GM21619 (cell line): Measurements from ENCODE around the gene CHN2.

ENCODE experiments used
- ATAC-seq: cut with Tn5 transposase; IDR thresholded peaks from one replicate; pipeline ENCODE4 v1.9.1; 2021; ENCODE audit not compliant: unreplicated experiment

Gene CHN2

DNA sequence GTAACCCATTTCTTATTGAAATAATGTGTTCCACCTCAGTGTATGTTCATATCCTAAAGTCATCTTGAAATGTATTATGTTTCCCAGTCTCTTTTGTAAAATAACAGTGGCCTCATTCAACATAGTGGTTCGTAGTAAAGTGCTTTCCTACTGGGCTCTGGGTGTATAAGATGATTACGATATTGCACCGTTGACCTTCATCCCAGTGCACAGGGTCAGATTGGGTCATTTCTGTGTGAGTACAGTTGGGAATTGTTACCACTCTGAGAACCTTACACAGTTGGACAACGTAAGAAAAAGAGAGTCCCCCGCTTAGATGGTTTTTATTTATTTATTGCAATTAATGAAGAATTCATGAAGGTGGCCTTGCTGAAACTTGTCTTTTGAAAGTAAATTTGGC lies 135.6 kb downstream of the CHN2 start:
- ATAC-seq = no peak

GRCh38 chr7:29331163-29331562 lies 136.6 kb downstream of the CHN2 start:
- no peak for ATAC-seq

- ATAC-seq = no peak
Observed at GRCh38 chr7:29332042-29332811, 137.7 kb downstream of the CHN2 start.

DNA sequence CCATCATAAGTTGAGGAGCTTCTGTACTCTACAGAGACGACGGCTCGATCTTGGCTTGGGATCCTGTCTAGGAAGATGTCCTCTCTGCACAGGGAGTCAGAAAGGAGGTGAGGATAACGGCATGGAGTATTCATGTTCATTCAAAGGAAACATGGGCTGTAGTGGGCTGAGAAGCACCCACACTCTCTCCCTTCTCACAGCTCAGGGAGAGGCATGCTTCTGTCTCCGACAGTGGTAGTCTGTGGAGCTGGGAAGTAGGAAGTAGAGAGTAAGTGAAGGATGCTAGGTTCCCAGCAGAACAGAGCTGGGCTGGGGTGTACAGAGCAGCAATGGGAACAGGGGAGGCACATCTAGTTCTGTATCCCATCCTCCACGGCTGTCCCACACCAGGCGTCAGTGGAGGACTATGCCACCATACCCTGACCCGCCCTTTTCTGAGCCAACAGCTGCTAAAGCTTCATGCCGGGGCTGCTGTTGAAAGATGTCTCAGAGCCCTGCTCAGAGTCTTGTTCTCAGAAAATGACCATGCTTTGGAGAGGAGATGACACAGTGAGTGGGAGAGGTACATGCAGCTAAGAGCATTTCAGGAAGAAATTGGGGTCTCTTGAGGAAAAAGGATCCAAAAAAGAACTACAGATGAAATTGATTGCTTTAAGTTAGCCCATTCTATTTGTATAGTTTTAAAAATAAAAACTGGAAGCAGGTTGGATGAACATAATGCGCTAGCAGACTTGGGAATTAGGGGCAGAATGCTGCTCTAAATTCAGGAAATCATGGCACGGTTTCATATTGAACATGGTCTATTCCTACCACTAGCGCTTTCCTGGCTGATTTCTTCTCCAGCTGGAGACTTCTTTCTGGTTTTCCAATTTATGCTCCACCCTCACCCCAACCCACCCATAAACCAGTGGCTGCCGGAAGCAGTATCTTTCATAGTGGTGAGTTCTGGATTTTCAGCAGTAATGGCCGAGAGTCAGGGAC lies 138.6 kb downstream of the CHN2 start:
- no peak for ATAC-seq

DNA sequence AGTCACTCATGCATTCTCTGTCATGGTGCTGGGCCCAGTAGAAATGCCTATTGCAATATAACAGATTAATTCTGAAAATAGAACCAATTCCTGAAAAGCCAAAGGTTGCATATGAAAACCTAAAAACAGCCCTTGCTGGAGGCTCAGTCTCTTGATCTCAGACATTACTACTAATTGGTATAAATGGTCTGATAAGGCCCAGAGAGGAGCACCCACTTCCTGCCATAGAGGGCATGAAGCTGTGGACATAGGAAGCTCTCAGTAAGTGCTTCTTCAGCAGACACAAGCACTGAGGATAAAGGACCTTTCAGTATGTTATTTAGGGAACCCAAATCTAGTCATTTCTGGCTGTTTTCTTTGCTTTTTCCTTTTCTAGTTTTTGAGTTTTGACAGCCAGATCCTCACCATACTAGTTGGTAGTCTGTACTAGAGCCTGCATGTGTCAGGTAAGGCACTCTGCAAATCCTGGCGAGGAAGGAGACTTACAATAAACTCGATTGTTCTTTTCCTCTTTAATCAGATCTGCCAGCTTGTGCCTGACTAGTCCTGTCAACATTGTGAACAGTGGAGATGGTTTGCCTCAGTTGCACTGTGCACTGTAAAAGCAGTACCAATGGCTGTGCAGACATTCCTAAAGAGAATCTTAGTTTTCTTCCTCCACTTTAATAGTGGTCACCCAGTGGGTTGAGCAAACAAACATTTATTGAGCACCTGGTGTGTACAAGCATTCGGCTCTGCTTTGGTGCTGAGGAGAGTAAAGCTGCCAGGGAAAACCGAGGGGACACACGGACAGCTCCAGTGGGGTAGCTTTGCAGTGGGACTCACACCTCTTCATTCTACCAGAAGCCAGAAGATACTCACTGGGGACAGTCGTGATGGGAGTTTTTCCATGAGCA lies 140.9 kb downstream of the CHN2 start:
- ATAC-seq = no peak

GRCh38 chr7:29337546-29338116 lies 143.1 kb downstream of the CHN2 start:
- no peak for ATAC-seq

- ATAC-seq = no peak
Observed at GRCh38 chr7:29340696-29341095, 146.1 kb downstream of the CHN2 start.

GRCh38 chr7:29341156-29341555 lies 146.6 kb downstream of the CHN2 start:
- no peak for ATAC-seq

DNA sequence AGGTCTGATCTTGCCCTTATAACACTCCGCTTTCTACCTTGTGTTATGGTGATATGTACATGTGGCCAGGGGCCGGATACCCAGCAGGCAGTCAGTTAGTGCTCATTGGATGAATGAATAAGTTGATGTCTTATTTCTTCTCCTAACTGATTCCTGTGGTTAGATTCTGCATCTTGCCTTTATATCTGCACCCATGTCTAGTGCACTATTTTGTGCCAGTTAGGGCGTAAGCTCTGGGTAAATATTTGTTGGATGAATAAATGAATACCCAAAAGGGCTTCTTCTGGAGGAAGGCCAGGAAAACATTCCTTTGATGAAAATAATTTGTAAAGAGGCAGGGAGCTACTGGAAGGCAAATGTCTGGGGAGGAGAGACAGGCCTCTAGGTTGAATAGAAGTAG lies 148.2 kb downstream of the CHN2 start:
- ATAC-seq = no peak

- no peak for ATAC-seq
Observed at GRCh38 chr7:29343399-29343798, 148.8 kb downstream of the CHN2 start.

- no peak for ATAC-seq
Observed at GRCh38 chr7:29344334-29344978, 149.9 kb downstream of the CHN2 start.

DNA sequence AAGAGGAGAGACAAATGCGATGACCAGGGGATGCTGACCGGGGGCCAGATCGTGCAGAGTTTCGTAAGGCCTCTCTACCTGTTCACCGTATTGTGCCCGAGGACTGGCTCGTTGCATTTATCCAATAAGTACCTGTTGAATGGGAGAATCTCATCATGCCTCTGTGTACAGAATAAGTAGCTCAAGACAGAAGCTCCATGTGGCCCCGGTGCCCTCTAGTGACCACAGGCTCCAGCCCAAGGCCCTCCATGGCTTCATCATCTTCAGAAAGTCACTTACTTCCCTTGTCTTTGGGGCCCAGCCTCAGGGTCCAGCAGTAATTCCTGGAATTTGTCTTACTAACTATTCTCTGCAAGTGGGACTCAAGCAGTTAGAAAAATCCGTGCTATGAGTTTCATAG lies 151.0 kb downstream of the CHN2 start:
- ATAC-seq = no peak

GRCh38 chr7:29346231-29346978 lies 151.8 kb downstream of the CHN2 start:
- ATAC-seq = no peak

GRCh38 chr7:29349362-29349761 lies 154.8 kb downstream of the CHN2 start:
- ATAC-seq = no peak

- no peak for ATAC-seq
Observed at GRCh38 chr7:29350351-29350750, 155.8 kb downstream of the CHN2 start.

DNA sequence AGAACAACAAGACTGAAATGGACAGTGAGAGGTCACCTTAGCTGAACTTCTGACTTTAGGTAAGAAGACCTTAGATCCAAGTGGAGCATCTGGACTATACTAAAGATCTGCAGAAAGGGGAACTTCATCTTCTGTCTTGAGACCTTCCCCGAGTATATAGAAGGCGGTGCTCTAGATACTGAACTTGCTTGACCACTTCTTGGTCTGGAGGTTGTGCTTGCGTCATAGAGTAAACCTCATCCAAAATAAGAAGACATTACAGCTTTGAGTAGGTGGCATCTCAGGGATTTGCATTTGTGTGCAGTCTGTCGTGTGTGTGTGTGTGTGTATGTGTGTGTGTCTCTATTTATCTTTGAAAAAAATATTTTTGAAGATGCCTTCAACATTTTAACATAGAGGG lies 157.5 kb downstream of the CHN2 start:
- ATAC-seq = no peak

DNA sequence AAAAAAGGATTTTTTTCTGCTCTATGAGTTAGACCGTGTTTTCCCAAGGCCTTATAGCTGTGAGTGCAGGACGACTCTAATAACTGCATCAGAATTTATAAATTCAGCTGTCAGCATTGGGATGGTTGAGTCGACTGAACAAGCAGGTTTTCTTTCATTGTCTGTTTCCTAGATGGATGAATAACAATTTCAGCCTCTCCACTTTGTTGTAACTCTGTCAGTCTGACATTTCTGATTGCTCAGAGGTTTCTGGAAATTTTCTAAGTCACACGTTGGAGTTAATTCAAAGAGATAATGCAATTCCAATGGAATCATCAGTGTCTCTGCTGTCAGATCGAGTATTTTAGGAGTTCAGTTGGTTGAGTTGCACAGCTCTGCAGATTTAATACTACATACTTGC lies 159.2 kb downstream of the CHN2 start:
- ATAC-seq = no peak

DNA sequence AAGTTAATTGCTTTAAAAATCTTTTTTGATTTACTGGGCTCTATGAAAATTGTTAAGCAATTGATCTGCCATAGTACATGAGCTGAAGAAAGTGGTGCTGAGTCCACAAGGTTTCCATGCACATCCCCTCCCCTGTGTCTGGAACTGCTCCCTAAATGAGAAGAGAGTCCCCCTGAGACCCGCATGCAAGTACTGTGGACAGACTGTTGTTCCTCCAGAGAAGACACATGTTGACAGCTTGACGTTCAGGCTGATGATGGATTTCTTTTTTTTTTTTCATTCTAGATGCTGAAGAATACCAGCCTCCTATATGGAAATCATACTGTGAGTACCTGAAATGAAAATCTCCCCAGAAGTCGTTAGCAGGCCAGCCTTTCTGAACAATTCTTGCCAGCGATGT lies 159.8 kb downstream of the CHN2 start:
- ATAC-seq = no peak

DNA sequence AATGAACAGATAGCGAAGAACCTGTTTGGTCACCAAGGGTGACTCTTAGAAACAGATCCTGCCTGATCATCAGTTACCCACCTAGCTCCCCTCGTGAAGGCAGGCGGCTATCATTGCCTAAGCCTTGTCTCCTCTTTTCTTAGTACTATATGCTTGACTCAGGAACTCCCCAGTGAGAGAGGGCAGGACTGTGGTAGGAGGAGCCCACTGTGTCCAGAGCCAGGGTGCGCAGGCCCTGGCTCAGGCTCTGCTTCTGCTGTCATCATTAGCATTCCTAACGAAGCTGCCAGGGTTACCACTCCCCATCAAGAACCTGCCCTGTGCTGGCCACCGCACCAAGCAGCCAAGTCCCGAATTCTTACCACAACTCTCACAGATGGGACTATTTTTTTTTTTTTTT lies 160.8 kb downstream of the CHN2 start:
- no peak for ATAC-seq

DNA sequence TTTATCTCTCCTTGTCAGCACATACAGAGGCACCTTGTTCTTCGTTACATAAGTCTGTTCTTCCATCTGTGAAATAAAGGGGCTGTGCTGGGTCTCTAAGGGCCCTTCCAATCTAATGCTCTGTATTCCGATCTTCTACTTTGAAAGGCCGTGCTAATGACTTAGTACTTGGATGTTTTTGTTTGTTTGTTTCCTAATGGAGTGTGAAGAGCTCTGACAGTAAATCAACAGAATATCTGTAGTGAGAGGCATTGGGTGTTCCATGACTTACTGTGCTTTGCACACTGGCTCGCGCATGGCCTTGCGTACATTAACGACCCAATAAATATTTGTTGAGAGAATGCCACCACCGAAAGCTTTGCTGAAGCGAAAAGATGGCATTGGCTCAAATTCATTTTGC lies 162.1 kb downstream of the CHN2 start:
- no peak for ATAC-seq
